Measurements from ENCODE around the gene UBE2C. TPM values are rescaled to one million over a fixed set of nuclear protein-coding genes. Genes with fewer than 3 reads are reported as not detected.

The UBE2C gene
- total and polyA plus RNA-seq, 2 of the 8 experiments (the other 6 are each of a cell fraction or from before 2014, with no cell fraction given) = 243 to 326 TPM

GRCh38 chr20:45832619-45833018, 20.2 kb downstream of the UBE2C start:
- H3K23me2 ChIP-seq (ENCODE audit: low read depth, low read length) = peaks cover 8% of the 10 kb centered on the region; the same call in 1 of the 2 replicates
- DNase-seq (ENCODE audit: low read depth in 1 of 2, low spot score in 2 of 2) (no peak), FAIRE-seq (no peak)
- ChIA-PET CTCF (ENCODE audit: partially characterized antibody) (interaction anchor here (0.7 to 2.1 kb wide), 4 partner anchors 10 to 244 kb away, joined by 3 to 5 read pairs (median 4); no protein-coding TSS in a partner anchor), POLR2A (ENCODE audit: partially characterized antibody) (interaction anchor here (1.1 to 13.8 kb wide), 10 partner anchors 9 to 139 kb away, joined by 3 to 178 read pairs (median 27); partner anchors contain the start of genes ACOT8, PCIF1, UBE2C and ZNF335)
- peaks cover 9% of the 10 kb centered on the region for H3K79me1 ChIP-seq (ENCODE audit: low read depth, low read length)
- no peak overlapping the region for H2BK15ac ChIP-seq (ENCODE audit: low read length)
- no peak overlapping the region for H3K4ac ChIP-seq (replicated peaks; ENCODE audit: insufficient read length, low read depth, low read length)
- 86% methylated on average over 4 of the region's 4 CpGs; no CpG with 5 or more reads in 1 of the 2 experiments for WGBS, 2 experiments (ENCODE audit: extremely low coverage in 1 of 2, insufficient coverage in 1 of 2, insufficient read length in 1 of 2, insufficient replicate concordance in 2 of 2, low coverage in 1 of 2, low lambda C conversion rate in 2 of 2, missing lambda C conversion rate in 1 of 2)
- H3K36me3 ChIP-seq (ENCODE audit: control insufficient read depth in 2 of 4, insufficient read depth in 4 of 4, low read length in 3 of 4) = peaks cover 0 to 5% (median 0%) of the 10 kb centered on the region in 4 experiments; a peak in 1 of 8 replicates
- H3K9ac ChIP-seq (replicated peaks in 1 of 4; ENCODE audit: extremely low read depth in 1 of 4, low read depth in 3 of 4, low read length in 3 of 4) = no peak overlapping the region
- no peak overlapping the region for H3K56ac ChIP-seq (replicated peaks; ENCODE audit: insufficient read length, low read depth, low read length)
- peaks cover 0 to 4% of the 10 kb centered on the region in 2 experiments for H4K20me1 ChIP-seq (replicated peaks in 1 of 2; ENCODE audit: control insufficient read depth in 1 of 2, insufficient read depth in 2 of 2, low read length in 2 of 2)
- peaks cover 0 to 11% of the 10 kb centered on the region in 2 experiments; a peak in 1 of 4 replicates for H3K79me2 ChIP-seq (ENCODE audit: control insufficient read depth in 1 of 2, insufficient read depth in 2 of 2, low read length in 2 of 2)
- no peak overlapping the region for H4K5ac ChIP-seq (ENCODE audit: insufficient read length, low read depth, low read length)
- H3K4me1 ChIP-seq (replicated peaks in 1 of 4; ENCODE audit: control insufficient read depth in 3 of 4, insufficient read depth in 4 of 4, low read length in 3 of 4) = peaks cover 0 to 17% (median 8%) of the 10 kb centered on the region in 4 experiments; a peak in 6 of 7 replicates
- H2BK120ac ChIP-seq (replicated peaks; ENCODE audit: low read depth, low read length) = no peak overlapping the region
- H2AFZ ChIP-seq (ENCODE audit: low read length) = no peak overlapping the region
- H3K4me3 ChIP-seq (ENCODE audit: extremely low read depth in 1 of 4, insufficient read depth in 2 of 4, low read depth in 3 of 4, low read length in 4 of 4) = no peak overlapping the region
- no peak overlapping the region for H2BK12ac ChIP-seq (ENCODE audit: low read depth, low read length)
- H3K4me2 ChIP-seq (ENCODE audit: insufficient read depth in 1 of 2, low read depth in 2 of 2, low read length in 2 of 2) = peak overlapping the region in 1 of 2 experiments; percentile 88; a peak in 1 of 4 replicates
- H2BK5ac ChIP-seq (ENCODE audit: low read depth, low read length) = no peak overlapping the region
- no peak overlapping the region for H3K23ac ChIP-seq (ENCODE audit: insufficient read length)
- H3K9me3 ChIP-seq (ENCODE audit: insufficient read depth in 2 of 2, low read depth in 1 of 2, low read length in 1 of 2) = no peaks in the 10 kb centered on the region
- no peak overlapping the region for H3K18ac ChIP-seq (ENCODE audit: extremely low read depth, low read length)
- H4K91ac ChIP-seq (replicated peaks; ENCODE audit: insufficient read length, low read length) = no peak overlapping the region
- H4K8ac ChIP-seq (ENCODE audit: extremely low read depth, insufficient read depth, low read length) = no peak overlapping the region
- H3K14ac ChIP-seq (ENCODE audit: insufficient read length) = no peak overlapping the region
- no peak overlapping the region; the same call in 1 of the 2 replicates for H2BK20ac ChIP-seq (ENCODE audit: low read length)
- no peak overlapping the region for H2AK5ac ChIP-seq (ENCODE audit: low read depth, low read length)
- H3K27ac ChIP-seq (ENCODE audit: low read depth, low read length) = no peak overlapping the region
- no peaks in the 10 kb centered on the region for H3K27me3 ChIP-seq (replicated peaks in 1 of 4; ENCODE audit: control insufficient read depth in 3 of 4, extremely low read depth in 1 of 4, insufficient read depth in 3 of 4, low read length in 3 of 4)
- TF ChIP-seq SP1 (IDR thresholded peaks at IDR 0.05; ENCODE audit: low read depth, low read length) (no peak), GTF2F1 (IDR thresholded peaks at IDR 0.05; ENCODE audit: borderline replicate concordance, low read depth, low read length) (no peak), ATF3 (IDR thresholded peaks at IDR 0.05; ENCODE audit: insufficient read depth, low read depth, low read length) (no peak), SIX5 (IDR thresholded peaks at IDR 0.05; ENCODE audit: low read depth, low read length) (no peak), SAP30 (IDR thresholded peaks at IDR 0.05; ENCODE audit: insufficient read depth, insufficient replicate concordance, low read length) (no peak), SRF (IDR thresholded peaks at IDR 0.05; ENCODE audit: low read depth, low read length) (no peak), JUND (IDR thresholded peaks at IDR 0.05; ENCODE audit: low read length) (no peak), BRCA1 (IDR thresholded peaks at IDR 0.05; ENCODE audit: low read depth, low read length) (no peak), CHD1 (IDR thresholded peaks at IDR 0.05; ENCODE audit: low read depth, low read length) (no peak), SUZ12 (IDR thresholded peaks at IDR 0.05; ENCODE audit: low read length) (no peak)

All from H1 (cell line).